DND-41 (cell line): ENCODE measurements around the gene MAPK6.

ENCODE experiments used
- CTCF ChIP-seq: IDR thresholded peaks from 2 replicates; pipeline ENCODE4 v1.5.1; 2012; ENCODE audit warnings: borderline replicate concordance, low read length, moderate library complexity, mild to moderate bottlenecking; ENCODE audit not compliant: poor library complexity, severe bottlenecking; ENCODE audit errors: extremely low read depth
- EZH2 ChIP-seq: IDR thresholded peaks from 3 replicates; pipeline ENCODE4 v1.6.1; 2012; ENCODE audit warnings: borderline replicate concordance, low read depth, mild to moderate bottlenecking, moderate library complexity, low read length, inconsistent platforms; ENCODE audit not compliant: severe bottlenecking

DNA sequence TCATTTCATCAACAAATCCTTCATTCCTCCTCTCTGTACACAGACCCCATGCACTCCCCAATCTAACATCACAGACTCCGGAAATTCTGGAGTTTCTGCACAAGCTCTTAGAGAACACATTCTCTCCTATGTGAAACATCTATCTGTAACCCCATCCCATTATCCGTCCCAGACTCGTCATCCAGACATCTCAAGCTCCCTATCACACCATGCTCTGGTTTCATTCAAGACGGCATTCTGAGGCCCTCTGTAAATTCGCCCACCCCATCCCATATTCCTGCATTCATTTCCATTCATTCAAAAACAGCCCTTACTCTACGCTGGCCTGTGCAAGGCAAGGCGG is 48.0 kb upstream of the MAPK6 start:
- no peak for TF ChIP-seq CTCF
- TF ChIP-seq EZH2, result no peak
